HG03442 (cell line): ENCODE measurements around the gene PIGS.
"Not testable (repeated sequence)": the region's sequence is repeated elsewhere in the genome, so short reads cannot be mapped to it uniquely, and the experiment has no call there.

ENCODE experiments used
- ATAC-seq: cut with Tn5 transposase; IDR thresholded peaks from one replicate; pipeline ENCODE4 v1.9.1; 2021; ENCODE audit warnings: mild to moderate bottlenecking, moderate library complexity; ENCODE audit not compliant: unreplicated experiment

The PIGS gene

DNA sequence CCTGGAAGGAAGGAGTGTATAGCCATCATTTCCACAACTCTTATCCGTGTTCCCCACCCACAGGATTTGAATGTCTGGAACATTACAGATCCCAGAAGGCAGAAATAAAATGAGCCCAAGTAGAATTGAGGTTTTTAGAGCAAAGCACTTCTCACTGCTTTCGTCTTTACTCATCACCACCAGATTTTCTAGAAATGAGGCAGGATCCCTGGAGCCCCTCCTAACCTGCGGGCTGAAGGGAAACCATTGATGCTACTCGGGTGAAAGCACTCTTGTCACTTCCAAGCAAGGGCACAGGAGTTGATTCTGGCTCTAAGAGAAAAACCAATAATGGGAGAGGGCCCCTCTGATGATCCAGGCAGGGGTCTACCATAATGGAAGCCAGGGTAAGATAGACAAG lies 8.2 kb upstream of the PIGS start:
- ATAC-seq = no peak

DNA sequence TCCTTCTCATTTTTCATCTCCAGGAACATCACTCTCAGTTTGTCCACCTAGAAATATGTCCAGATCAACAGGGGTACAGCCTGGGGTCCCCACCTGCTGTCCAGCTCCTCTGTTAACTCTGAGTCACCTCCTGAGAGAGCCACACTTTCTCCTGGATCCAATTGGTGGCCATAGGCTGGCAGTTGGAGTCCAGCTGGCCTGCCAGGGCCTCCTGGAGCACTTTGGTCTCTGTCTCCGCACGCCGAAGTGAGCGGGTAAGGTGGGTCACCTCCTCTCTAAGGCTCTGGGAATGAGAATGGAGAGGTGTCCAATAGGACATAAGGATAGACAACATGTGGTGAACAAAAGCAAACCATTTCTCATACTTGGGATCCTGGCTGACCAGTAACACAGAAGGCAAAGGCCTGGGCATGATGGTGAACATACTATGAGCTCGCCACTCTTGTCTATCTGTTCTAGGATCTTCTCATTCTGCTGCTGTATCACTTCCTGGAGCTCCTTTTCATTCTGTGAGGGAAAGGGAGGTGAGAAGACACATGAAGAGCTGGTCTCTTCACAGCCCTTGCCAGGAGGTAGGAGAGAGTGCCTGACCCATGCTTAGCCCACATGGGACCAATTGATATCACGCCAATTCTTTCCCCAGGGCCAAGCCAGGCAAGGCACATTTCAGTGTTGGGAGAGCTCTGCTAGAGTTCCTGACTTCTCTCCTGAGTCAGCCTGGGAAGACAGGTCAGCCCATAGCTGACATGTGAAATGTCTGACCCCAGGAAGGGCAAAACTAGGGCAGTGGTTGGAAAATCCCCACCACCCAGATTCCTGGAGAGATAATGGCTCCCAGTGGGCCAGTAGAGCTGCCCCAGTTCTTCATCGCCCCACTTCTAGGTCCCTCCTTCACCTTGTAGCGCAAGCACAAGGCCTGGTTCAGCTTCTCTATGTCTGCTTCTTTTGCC lies 7.2 kb upstream of the PIGS start:
- no peak for ATAC-seq

DNA sequence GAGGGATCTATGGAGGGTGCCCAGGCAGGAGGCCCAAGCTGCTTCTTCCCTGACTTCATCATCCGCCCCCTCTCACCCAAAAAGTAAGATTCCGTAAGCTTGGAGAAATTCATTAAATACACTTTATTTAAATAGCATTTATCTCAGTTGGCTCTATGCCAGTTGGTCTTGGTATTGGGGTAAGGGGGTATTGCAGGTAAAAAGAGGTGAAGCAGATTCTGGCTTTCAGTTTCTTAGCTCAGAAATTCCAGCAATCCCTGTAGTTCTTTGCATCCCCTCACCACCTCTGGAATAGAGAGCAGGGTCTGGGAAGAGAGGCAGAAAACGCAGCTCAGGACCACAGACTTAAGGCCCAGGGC lies 6.1 kb upstream of the PIGS start:
- ATAC-seq = no peak

DNA sequence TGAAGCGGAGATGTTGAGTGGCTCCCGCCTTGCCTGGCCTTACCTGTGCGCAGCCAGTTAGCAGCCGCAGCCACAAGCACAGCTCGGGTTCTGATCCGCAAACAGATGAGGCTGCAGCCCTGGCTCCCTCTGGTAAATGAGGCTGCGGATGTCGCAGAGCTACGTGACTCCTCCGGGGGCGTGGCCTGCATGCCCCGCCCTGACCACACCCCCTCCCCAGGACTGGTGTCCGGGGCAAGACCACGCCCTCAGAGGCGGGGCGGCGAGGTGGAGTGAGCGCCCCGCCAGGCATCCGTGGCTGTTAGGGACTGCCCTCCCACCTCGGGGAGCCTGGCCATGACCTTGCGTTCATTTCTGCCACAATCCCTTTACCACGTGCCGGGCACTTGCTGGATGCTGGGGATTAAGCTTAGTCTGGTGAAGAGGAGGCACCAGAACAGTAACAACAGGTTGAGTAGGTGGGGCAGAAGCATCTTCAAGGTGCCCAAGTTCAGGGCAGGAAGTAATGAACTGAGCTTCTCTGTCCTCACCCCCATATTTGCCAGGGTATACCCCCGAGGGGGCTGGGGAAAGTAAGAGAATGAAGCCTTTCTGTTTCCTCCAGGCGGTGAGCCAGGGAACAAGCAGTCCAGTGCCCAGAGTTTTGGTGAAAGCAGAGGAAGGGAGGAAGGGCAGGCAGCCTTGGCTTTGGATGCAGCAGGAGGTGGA lies 5.6 kb upstream of the PIGS start, which contains the start of gene ALDOC:
Gene ALDOC, minus strand, starts transcription at position 138 of the 708 bp plus-strand sequence. CDS start 1,363 bp downstream, outside the sequence.
- ATAC-seq = peak; percentile 80

DNA sequence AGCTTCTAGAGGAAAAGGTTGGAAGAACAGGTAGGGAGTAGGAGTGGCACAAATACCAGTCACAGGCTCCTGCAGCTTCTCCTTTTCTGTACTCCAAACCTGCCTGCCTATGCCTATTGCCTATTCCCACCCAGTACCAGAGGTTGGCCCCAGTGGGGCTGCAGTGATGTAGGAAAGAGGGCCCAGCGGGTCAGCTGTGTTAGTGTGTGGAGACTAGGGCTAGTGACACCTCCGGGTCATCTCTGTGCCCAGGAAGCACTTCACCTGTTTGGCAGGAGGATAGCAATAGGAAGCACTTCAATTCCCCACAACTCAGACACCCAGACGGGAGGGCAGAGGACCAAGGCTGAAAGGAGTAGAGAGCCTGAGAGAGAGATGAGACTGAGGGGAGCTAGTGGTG lies 4.7 kb upstream of the PIGS start:
- not testable (repeated sequence) for ATAC-seq

DNA sequence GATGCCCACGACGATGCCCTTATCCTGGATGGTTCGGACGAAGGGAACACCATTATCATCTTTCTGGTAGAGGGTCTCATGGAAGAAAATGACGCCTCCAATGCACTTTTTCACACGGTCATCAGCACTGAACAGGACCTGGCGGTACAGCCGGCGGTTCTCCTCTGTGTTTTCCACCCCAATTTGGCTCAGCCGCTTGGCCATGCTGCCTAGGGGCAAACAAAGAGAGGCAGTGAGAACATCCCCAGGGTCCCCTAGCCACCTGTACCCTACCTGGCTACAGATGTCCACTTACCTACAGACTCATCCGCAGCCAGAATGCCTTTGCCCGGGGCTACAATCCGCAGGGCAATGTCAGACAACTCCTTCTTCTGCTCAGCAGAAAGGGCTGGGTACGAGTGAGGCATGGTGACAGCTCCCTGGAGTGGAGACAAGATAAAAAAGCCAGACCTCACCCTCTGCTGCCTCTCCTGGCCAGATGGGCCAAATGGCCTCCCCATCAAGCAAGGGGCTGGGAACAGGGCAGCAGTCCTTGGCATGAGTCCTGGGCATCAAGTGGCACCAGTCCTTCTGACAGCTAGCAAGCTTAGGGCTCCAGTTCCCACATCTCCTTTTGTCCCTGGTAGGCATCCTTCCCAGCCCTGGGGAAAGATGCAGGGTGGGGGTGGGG lies 3.9 kb upstream of the PIGS start:
- no peak for ATAC-seq

DNA sequence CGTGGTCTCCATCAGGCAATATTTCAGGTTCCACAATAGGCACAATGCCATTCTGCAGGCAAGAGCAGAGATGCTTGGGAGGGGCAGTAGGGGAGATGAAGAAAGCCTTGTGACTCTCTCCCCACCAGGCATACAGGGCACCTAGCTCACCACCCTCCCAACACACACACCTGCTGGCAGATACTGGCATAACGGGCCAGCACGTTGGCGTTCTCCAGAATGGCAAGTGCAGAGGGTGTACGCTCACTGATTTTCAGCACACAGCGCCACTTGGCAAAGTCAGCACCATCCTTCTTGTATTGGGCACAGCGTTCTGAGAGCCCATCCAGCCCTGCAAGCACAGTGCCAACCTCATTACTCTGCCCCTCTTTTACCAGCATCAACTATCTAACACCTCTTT lies 3.2 kb upstream of the PIGS start:
- no peak for ATAC-seq

DNA sequence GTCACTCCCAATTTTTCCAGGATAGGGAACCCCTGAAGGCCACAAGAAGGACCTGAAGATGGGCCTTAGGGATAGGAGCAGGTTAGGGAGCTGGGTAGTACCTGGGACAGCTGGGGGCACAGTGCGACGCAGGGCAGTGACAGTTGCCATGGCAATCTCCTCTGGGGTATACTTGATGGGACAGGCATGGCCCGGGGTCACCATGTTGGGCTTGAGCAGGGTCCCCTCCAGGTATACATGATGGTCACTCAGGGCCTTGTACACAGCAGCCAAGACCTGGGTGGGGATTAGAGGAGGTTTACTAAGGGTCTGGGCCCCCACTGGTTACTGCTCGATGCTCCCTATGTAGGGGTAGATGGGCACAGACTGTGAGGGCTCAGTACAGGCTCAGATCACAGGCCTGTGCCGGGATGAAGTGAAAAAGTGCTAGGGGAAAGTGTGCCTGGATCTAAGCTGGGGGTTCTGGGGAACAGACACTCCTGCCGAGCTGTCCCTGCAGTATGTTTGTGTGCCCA lies 2.7 kb upstream of the PIGS start:
- ATAC-seq = no peak

DNA sequence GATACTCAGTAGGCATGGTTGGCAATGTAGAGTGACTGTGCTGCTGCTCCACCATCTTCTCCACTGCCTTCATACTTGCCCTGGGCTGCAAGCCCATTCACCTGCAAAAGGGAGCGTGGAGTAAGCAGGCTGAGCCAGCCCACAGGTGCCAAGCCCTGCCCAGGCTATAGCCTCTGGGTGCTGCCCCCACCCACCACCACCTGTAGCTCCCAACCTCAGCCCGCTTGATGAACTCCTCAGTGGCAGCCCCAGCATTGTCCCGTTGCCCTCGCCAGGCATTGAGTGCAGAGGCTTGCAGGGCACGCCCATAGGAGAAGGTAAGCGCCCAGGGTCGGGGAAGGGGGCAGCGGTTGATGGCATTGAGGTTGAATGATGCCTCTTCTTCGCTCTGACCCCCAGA lies 2.2 kb upstream of the PIGS start:
- no peak for ATAC-seq

DNA sequence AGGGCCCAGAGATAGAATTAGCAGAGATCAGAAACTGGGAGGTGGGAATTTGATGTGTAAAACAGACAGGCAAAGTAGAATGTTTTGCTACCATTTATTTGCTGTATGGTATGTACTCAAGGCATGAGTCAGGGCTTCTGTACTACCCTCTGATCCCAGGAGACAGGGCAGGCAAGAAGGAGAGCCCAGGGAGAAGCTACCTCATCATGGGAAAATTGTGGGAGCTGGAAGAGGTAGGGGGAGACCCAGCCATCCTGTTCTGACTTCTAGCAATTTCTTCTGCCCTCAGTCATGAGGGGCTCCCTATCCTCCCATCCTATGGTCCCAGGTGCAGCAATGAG lies 1.7 kb upstream of the PIGS start:
- no peak for ATAC-seq

DNA sequence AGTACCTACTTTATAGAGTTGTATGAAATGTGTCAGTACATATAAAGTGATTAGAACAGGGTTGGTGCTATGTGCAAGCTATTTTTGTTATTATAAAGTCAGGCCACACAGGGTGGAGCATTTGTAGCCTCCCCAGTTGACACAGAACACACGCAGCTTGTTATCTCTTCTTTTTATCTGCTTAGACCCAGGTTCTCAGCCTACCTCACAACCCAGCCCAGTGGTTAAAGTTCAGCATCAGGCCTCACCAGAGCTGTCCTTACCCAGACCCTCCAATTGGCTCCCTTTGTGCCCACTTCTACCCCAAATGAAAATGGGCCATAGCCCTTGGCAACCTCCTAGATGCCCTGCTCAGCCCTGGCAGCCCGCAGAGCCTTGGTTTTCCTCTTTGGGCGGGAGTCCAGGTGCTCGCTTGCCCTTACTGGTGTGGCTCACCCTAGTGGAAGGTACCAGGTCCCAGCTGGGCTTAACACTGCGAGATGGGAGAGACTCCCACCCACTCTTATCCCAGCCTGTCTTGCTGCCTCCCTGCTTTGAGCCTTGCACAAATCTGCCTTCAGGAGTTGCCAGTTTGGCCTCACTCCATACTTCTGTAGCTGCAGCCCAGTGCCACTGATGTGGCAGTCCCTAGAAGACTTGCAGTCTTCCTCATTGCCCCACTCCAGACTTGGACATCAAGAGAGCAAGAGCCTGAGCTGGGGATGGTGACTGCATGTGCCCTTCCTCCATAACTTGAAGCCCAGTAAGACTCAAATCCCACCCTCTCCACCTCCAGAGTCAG lies 1.1 kb upstream of the PIGS start:
- ATAC-seq = no peak

DNA sequence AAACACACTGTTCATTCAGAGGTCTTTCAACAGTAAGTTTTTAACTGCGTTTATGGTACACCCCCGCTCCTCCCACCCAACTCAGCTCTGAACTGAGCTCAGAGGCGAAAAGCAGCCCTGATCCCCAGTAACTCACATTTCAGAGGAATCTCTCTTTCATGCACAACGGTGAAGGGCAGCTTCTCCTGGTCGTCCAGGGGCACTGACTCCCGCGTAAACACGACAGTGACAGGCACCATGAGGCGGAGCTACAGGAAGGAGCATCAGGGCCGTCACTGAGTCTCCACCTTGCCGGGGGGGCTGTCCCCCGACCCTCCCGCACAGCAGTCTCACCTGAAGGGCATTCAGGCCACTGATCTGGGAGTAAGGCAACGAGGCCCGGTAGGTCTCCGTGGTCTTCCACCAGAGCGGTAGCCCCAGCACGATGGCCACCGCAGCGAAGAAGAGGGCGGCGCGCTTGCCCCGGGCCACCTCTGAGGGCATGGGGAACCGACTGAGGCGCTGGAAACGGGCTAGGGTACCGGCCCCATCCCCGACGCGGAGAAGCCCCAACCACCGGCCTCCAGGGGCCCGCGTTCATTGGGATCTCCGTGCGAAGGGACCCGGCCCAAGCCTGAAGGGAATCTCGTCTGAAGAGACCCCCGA lies 486 bp downstream of the PIGS start:
- peak; percentile 29 for ATAC-seq

DNA sequence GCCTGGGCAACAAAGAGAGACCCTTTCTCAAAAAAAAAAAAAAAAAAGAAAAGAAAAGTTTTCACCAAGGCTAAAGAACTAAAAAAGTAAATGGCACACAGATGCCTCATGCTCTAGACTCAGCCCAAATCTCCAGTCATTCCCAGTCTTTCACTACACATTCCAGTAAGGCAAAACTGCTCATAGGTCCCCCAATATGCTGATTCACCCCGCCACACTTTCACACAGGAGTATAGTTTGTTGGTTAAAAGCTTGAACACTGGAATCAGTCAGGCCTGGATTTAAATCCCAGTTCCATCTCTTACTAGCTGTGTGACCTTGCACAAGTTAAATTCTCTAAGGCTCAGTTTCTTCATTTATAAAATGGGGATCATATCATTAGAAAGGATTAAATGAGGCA lies 1.9 kb downstream of the PIGS start:
- ATAC-seq = no peak

DNA sequence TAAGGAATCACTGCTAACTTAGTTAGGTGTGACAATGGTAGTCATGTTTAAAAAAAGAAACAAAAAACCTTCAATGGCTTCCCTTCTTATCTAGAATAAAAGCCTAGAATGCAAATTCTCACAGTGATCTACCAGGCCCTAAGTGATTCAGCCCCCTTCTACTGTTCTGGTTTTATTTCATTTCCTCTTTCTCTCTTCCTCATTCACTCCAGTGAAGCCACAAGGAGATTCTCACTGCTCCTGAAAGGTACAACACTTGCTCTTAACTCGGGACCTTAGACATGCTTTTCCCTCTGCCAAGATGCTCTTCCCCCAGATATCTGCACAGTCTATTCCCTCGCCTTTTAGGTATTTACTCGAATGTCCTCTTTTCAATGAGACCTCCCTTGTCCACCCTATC lies 3.7 kb downstream of the PIGS start:
- no peak for ATAC-seq

DNA sequence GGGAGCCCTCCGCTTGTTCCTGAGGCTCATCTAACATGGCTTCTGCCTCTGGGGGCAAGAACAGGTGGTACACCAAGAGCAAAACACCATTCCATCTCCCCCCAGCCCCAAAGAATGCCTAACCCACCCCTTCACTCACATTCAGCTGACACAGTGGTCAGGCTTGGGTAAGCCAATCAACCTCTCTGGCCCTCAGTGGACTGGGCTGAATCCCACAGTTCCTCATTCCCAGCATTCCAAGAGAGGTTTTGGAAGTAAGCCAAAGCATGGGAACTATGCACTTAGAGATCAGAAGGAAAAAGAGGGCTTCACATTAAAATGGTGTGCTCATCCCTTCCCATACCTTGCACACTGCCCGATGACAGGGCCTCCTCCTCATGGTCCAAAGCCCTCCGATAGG lies 7.8 kb downstream of the PIGS start:
- no peak for ATAC-seq

DNA sequence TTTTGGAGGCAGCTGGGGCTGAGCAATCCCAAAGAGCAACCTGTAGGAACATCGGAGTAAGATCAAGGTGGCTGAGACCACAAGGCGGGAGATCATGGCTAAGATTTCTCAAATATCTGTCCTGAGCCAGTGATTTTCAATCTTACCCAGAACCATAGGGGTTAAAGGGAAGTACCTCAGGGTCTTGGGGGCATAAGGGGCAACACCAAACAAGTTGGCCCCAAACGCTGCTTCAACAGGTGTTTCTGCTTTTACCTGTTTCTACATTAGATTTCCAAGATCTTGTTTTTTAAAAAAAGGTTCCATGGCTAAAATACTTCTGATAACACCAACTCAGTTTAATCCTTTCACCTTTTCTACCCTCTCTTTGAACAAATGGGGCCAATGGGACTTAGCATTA lies 16.3 kb downstream of the PIGS start:
- ATAC-seq = no peak

DNA sequence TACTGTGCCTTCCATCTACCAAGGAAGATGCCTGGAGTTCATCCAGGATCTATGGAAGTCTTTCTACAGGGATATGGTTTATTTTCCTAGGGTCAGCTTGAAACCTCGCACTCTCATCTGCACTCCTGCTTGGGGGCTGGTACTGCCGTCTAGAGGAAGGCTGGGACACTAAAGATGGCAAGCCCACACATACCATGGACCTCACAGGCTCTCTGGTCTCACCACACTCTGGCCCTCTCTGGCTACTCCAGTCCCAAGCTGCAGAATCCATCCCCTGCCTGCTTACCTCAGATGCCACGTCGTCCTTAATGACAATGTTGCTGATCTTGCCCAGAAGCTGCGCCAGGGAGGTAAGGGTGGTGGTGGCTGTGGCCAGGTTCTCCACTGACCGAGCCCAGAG lies 16.8 kb downstream of the PIGS start:
- ATAC-seq = no peak

DNA sequence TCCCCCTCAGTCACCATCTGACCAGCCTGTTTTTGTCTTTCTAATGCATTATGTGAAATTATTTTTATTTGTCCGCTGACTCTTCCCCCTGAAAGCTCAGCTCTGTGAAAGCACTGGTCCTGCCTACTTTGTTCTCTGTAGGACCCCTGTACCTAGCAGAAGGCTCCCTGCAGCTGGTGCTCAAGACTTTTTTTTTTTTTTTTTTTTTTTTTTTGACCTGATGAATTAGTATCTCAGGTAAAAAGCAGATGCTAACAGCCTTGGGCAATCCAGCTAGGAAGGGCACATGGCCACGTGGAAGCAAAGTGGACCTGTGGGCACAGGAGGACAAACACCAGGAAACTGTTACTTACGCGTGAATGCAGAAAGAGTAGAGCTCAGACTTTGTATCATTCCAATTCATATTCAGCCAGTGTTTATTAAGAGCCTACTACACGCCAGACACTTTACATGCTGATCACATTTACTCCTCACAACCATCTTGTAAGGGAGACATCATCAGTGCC lies 18.3 kb downstream of the PIGS start:
- no peak for ATAC-seq

DNA sequence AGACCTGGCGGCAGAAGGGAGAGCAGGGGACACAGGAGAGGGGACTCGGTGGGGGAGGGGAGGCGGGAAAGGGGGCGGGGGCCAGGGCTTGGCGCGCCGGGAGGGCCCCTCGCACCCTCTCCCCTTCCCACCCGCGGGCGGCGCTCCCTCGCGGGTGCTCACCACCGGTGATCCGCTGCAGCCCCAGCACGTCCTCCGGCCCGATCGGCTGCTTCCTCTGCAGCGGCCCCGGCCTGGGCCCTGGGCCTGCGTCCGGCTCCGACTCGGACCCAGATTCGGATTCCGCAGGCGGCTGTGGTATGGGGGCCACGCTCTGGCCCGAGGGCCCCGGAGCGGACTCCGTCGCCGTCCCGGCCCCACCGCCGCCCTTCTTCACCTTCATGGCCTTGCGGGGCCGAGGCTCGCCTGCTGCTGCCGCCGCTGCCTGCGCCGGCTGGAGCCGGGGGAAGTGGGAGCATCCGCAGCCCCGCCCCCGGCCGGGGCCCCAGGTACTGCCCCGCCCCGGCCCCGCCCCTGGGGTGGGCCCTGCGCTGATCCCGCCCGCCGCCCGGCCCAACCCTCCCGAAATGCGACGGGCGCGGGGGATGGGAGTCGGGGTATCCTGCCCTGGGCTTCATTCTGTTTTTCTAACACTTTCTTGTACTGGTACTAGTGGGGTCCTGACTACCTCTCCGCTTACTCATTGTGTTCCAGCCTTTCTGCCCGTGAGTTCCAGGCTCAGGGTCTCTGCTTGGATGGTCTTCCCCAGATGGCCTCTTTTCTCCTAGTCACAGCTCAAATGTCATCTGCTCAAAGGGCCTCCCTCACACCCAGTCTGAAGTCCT lies 18.9 kb downstream of the PIGS start, which contains the start of gene UNC119:
Gene UNC119, minus strand, starts transcription at position 449 of the 824 bp plus-strand sequence. Its CDS starts 67 bp downstream, at position 382.
- ATAC-seq = peak; percentile 43
